GM19397 (cell line): ENCODE measurements around the gene MB21D2.
A peak's percentile ranks its signal among the peaks of the same experiment; 100 is the strongest.

ENCODE experiments used
- ATAC-seq: cut with Tn5 transposase; IDR thresholded peaks from one replicate; pipeline ENCODE4 v1.9.1; 2021; ENCODE audit warnings: mild to moderate bottlenecking, moderate library complexity; ENCODE audit not compliant: unreplicated experiment

Gene MB21D2

GRCh38 chr3:192894676-192895075, 23.0 kb downstream of the MB21D2 start:
- no peak for ATAC-seq

GRCh38 chr3:192892981-192893700, 24.5 kb downstream of the MB21D2 start:
- peak; percentile 94 for ATAC-seq

GRCh38 chr3:192890347-192891335, 27.0 kb downstream of the MB21D2 start:
- ATAC-seq: no peak

GRCh38 chr3:192889679-192890078, 28.0 kb downstream of the MB21D2 start:
- ATAC-seq: no peak

- no peak for ATAC-seq
Observed at GRCh38 chr3:192888190-192888589, 29.5 kb downstream of the MB21D2 start.

- no peak for ATAC-seq
Observed at GRCh38 chr3:192887701-192888100, 30.0 kb downstream of the MB21D2 start.

GRCh38 chr3:192887047-192887446, 30.6 kb downstream of the MB21D2 start:
- ATAC-seq: no peak

GRCh38 chr3:192884777-192885773, 32.6 kb downstream of the MB21D2 start:
- ATAC-seq: no peak

- no peak for ATAC-seq
Observed at GRCh38 chr3:192883512-192883911, 34.1 kb downstream of the MB21D2 start.

- ATAC-seq: no peak
Observed at GRCh38 chr3:192881159-192881786, 36.4 kb downstream of the MB21D2 start.

- no peak for ATAC-seq
Observed at GRCh38 chr3:192880313-192880712, 37.3 kb downstream of the MB21D2 start.

GRCh38 chr3:192879346-192880031, 38.2 kb downstream of the MB21D2 start:
- ATAC-seq: no peak

GRCh38 chr3:192875971-192876565, 41.6 kb downstream of the MB21D2 start:
- no peak for ATAC-seq

GRCh38 chr3:192870822-192871221, 46.8 kb downstream of the MB21D2 start:
- ATAC-seq: no peak

- no peak for ATAC-seq
Observed at GRCh38 chr3:192869131-192870031, 48.3 kb downstream of the MB21D2 start.

GRCh38 chr3:192867645-192868044, 50.0 kb downstream of the MB21D2 start:
- no peak for ATAC-seq

- ATAC-seq: no peak
Observed at GRCh38 chr3:192866804-192867203, 50.9 kb downstream of the MB21D2 start.

- ATAC-seq: peak; percentile 65
Observed at GRCh38 chr3:192864941-192865340, 52.7 kb downstream of the MB21D2 start.
